HG02588 (cell line): ENCODE data around the gene MAD1L1.
A peak's percentile ranks its signal among the peaks of the same experiment; 100 is the strongest.

Experiments used
- ATAC-seq: cut with Tn5 transposase; IDR thresholded peaks from one replicate; pipeline ENCODE4 v1.9.1; 2021; ENCODE audit warnings: mild to moderate bottlenecking, moderate library complexity; ENCODE audit not compliant: unreplicated experiment

The MAD1L1 gene

GRCh38 chr7:2242541-2243429 is 10.0 kb upstream of the MAD1L1 start:
- ATAC-seq, result no peak

GRCh38 chr7:2241580-2242540 is 9.1 kb upstream of the MAD1L1 start, which contains the start of the genes MRM2 and NUDT1:
MRM2 (minus strand) TSS chr7:2242205; CDS start chr7:2242169, 36 bp downstream.
NUDT1 (plus strand) TSS chr7:2242226; CDS start chr7:2244575, 2,349 bp downstream.
- peak; percentile 69 for ATAC-seq

- no peak for ATAC-seq
Observed at GRCh38 chr7:2239242-2239641, 6.5 kb upstream of the MAD1L1 start.

GRCh38 chr7:2237109-2237602 is 4.4 kb upstream of the MAD1L1 start:
- peak; percentile 57 for ATAC-seq

GRCh38 chr7:2233926-2234325 is 1.2 kb upstream of the MAD1L1 start:
- ATAC-seq, result no peak

- ATAC-seq, result peak; percentile 30
Observed at GRCh38 chr7:2231992-2232765, 566 bp downstream of the MAD1L1 start.

GRCh38 chr7:2230882-2231281 is 1.9 kb downstream of the MAD1L1 start:
- ATAC-seq, result no peak

GRCh38 chr7:2230226-2230625 is 2.5 kb downstream of the MAD1L1 start:
- ATAC-seq, result no peak

- no peak for ATAC-seq
Observed at GRCh38 chr7:2229467-2229866, 3.3 kb downstream of the MAD1L1 start.

GRCh38 chr7:2228921-2229320 is 3.8 kb downstream of the MAD1L1 start:
- no peak for ATAC-seq

GRCh38 chr7:2227699-2228098 is 5.0 kb downstream of the MAD1L1 start:
- no peak for ATAC-seq

- no peak for ATAC-seq
Observed at GRCh38 chr7:2225830-2226229, 6.9 kb downstream of the MAD1L1 start.

- ATAC-seq, result no peak
Observed at GRCh38 chr7:2225336-2225735, 7.4 kb downstream of the MAD1L1 start.

GRCh38 chr7:2224934-2225333 is 7.8 kb downstream of the MAD1L1 start:
- no peak for ATAC-seq

- ATAC-seq, result no peak
Observed at GRCh38 chr7:2224491-2224928, 8.2 kb downstream of the MAD1L1 start.

- ATAC-seq, result no peak
Observed at GRCh38 chr7:2223321-2223720, 9.4 kb downstream of the MAD1L1 start.

- no peak for ATAC-seq
Observed at GRCh38 chr7:2222516-2222915, 10.2 kb downstream of the MAD1L1 start.

GRCh38 chr7:2220954-2221353 is 11.8 kb downstream of the MAD1L1 start:
- ATAC-seq, result no peak

GRCh38 chr7:2220506-2220905 is 12.2 kb downstream of the MAD1L1 start:
- ATAC-seq, result no peak

- no peak for ATAC-seq
Observed at GRCh38 chr7:2220030-2220429, 12.7 kb downstream of the MAD1L1 start.
